Measurements from ENCODE around the gene SLC26A1. TPM values are rescaled to one million over a fixed set of nuclear protein-coding genes. Genes with fewer than 3 reads are reported as not detected.

SLC26A1 gene
- total RNA-seq = under 1 TPM in 1 of 4 donors, not detected in 3; 0.30 TPM

- H3K27me3 ChIP-seq = peaks cover 31% of the 10 kb centered on the region
- H3K36me3 ChIP-seq = peaks cover 24% of the 10 kb centered on the region
- H3K27ac ChIP-seq = peak within 1 kb of the TSS; percentile 43
- TF ChIP-seq POLR2A (IDR thresholded peaks at IDR 0.05) = no peak
- TF ChIP-seq POLR2AphosphoS5 (IDR thresholded peaks at IDR 0.05) = no peak
- TF ChIP-seq, protein P1, sequence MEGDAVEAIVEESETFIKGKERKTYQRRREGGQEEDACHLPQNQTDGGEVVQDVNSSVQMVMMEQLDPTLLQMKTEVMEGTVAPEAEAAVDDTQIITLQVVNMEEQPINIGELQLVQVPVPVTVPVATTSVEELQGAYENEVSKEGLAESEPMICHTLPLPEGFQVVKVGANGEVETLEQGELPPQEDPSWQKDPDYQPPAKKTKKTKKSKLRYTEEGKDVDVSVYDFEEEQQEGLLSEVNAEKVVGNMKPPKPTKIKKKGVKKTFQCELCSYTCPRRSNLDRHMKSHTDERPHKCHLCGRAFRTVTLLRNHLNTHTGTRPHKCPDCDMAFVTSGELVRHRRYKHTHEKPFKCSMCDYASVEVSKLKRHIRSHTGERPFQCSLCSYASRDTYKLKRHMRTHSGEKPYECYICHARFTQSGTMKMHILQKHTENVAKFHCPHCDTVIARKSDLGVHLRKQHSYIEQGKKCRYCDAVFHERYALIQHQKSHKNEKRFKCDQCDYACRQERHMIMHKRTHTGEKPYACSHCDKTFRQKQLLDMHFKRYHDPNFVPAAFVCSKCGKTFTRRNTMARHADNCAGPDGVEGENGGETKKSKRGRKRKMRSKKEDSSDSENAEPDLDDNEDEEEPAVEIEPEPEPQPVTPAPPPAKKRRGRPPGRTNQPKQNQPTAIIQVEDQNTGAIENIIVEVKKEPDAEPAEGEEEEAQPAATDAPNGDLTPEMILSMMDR (IDR thresholded peaks at IDR 0.05) = no peak
- no peak for TF ChIP-seq EP300 (IDR thresholded peaks at IDR 0.05)
- 90% methylated on average over 17 of the region's 37 CpGs for WGBS
- peaks cover 23% of the 10 kb centered on the region for H3K4me1 ChIP-seq
- DNase-seq (ENCODE audit: low spot score in 2 of 2) = no peak
- no peaks in the 10 kb centered on the region for H3K9me3 ChIP-seq
- no peak within 1 kb of the TSS for H3K4me3 ChIP-seq
These were observed at the start of gene SLC26A1 for GRCh38 chr4:993111-994029. TSS of gene SLC26A1 (minus strand) at chr4:993404. CDS start at chr4:991703, 1,701 bp downstream.

DNA sequence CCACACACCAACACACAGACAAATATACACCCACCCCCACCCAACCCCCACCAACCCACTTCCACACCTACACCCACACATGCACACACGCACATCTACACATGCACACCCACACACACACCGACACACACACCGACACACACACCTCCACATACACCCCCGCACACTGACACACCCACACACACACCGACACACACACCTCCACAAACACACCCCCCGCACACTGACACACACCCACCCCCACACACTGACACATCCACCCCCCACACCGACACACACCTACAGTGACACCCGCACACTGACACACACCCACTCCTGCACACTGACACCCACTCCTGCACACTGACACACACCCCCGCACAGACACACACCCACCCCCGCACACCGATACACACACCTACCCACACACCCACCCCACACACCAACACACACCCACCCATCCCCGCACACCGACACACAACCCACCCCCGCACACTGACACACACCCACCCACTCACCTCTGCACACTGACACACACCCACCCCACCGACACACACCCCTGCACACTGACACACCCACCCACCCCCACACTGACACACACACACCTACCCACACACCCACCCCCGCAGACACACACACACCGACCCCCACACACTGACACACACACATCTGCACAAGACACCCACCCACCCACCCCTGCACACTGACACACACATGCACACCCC, 49.3 kb upstream of the SLC26A1 start:
- Histone ChIP-seq H3K4me3 (no peak overlapping the region), H3K27ac (no peak overlapping the region), H3K9me3 (no peaks in the 10 kb centered on the region), H3K36me3 (no peaks in the 10 kb centered on the region), H3K27me3 (peaks cover 33% of the 10 kb centered on the region), H3K4me1 (peaks cover 69% of the 10 kb centered on the region)
- WGBS = 83% methylated on average over 17 of the region's 17 CpGs
- no peak for TF ChIP-seq EP300 (IDR thresholded peaks at IDR 0.05)
- TF ChIP-seq, protein P1 (IDR thresholded peaks at IDR 0.05) = no peak
- TF ChIP-seq POLR2AphosphoS5 (IDR thresholded peaks at IDR 0.05) = no peak
- no peak for TF ChIP-seq POLR2A (IDR thresholded peaks at IDR 0.05)
- DNase-seq (ENCODE audit: low spot score in 2 of 2) = no peak

DNA sequence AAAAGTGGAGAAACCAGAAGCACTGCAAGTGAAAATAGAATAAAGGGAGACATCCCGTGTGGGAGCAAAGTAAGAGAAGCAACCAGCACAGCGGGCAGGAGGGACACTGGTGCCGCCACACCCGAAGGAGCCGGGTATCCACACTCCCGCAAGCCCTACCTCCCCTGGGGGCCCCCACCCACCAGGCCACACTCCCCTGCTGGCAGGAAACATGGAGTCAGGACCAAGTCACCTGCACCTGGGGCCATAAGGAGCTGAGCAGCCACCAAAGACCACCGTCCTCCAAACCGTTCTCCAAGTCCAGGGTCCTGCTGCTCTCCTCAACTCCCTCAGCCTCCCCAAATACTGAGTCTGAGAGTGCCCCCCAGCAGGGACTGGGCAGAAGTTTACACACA, 48.7 kb upstream of the SLC26A1 start:
- H3K4me1 ChIP-seq = peaks cover 63% of the 10 kb centered on the region
- TF ChIP-seq POLR2AphosphoS5 (IDR thresholded peaks at IDR 0.05) = no peak
- no peak for TF ChIP-seq EP300 (IDR thresholded peaks at IDR 0.05)
- TF ChIP-seq, protein P1 (IDR thresholded peaks at IDR 0.05) = no peak
- no peak for TF ChIP-seq POLR2A (IDR thresholded peaks at IDR 0.05)
- peaks cover 29% of the 10 kb centered on the region for H3K27me3 ChIP-seq
- no peaks in the 10 kb centered on the region for H3K9me3 ChIP-seq
- 34% methylated on average over 8 of the region's 8 CpGs for WGBS
- no peak for DNase-seq (ENCODE audit: low spot score in 2 of 2)
- no peaks in the 10 kb centered on the region for H3K36me3 ChIP-seq
- H3K27ac ChIP-seq = no peak overlapping the region
- peak overlapping the region; percentile 21 for H3K4me3 ChIP-seq

GRCh38 chr4:1041147-1041935, 48.1 kb upstream of the SLC26A1 start:
- no peak overlapping the region for H3K27ac ChIP-seq
- WGBS = 13% methylated on average over 19 of the region's 36 CpGs
- H3K27me3 ChIP-seq = peaks cover 29% of the 10 kb centered on the region
- H3K4me1 ChIP-seq = peaks cover 60% of the 10 kb centered on the region
- no peaks in the 10 kb centered on the region for H3K36me3 ChIP-seq
- H3K4me3 ChIP-seq = peak overlapping the region; percentile 21
- no peaks in the 10 kb centered on the region for H3K9me3 ChIP-seq
- TF ChIP-seq POLR2A (IDR thresholded peaks at IDR 0.05) = no peak
- no peak for TF ChIP-seq EP300 (IDR thresholded peaks at IDR 0.05)
- TF ChIP-seq, protein P1 (IDR thresholded peaks at IDR 0.05) = no peak
- no peak for DNase-seq (ENCODE audit: low spot score in 2 of 2)

Data from suprapubic skin (tissue), 4 donors.